ENCODE measurements around the gene CRACR2B. TPM values are rescaled to one million over a fixed set of nuclear protein-coding genes. Genes with fewer than 3 reads are reported as not detected.

CRACR2B gene
- total and polyA plus RNA-seq, 2 donors (not counting 1 experiment from before 2014, with no cell fraction given) = 9.7 to 67.7 TPM

GRCh38 chr11:791658-792534 lies 35.8 kb upstream of the CRACR2B start:
- peak overlapping the region; percentile 3 for H3K4me3 Mint-ChIP-seq
- peaks cover 25 to 40% of the 10 kb centered on the region in 2 donors for H3K4me1 ChIP-seq (ENCODE audit: control insufficient read depth in 2 of 2, insufficient read depth in 2 of 2, low read length in 2 of 2)
- ChIA-PET POLR2A (interaction anchor here (0.6 kb wide), 1 partner anchor 49 kb away, joined by 5 read pairs; no protein-coding TSS in a partner anchor), CTCF (no interaction called here)
- H2AFZ ChIP-seq (ENCODE audit: insufficient read depth, low read depth, low read length, poor library complexity, severe bottlenecking) = no peak overlapping the region
- peaks cover 33% of the 10 kb centered on the region for H3K79me2 ChIP-seq (ENCODE audit: control insufficient read depth, insufficient read depth, low read length)
- H4K20me1 ChIP-seq (ENCODE audit: control insufficient read depth, insufficient read depth, low read length, poor library complexity, severe bottlenecking) = peaks cover 61% of the 10 kb centered on the region
- no peaks in the 10 kb centered on the region for H3K27me3 Mint-ChIP-seq
- DNase-seq (no peak), ATAC-seq (ENCODE audit: low read depth) (no peak)
- H3K4me2 ChIP-seq (replicated peaks; ENCODE audit: low read depth, low read length, poor library complexity, severe bottlenecking) = no peak overlapping the region
- H3K27me3 ChIP-seq (replicated peaks in 1 of 4; ENCODE audit: control extremely low read depth in 1 of 4, control insufficient read depth in 3 of 4, insufficient read depth in 4 of 4, low read length in 3 of 4) = peaks cover 0 to 24% (median 5%) of the 10 kb centered on the region in 4 experiments
- H3K4me3 ChIP-seq (ENCODE audit: control extremely low read depth in 1 of 5, extremely low read depth in 1 of 5, insufficient read depth in 1 of 5, low read depth in 2 of 5, low read length in 4 of 5) = no peak overlapping the region
- TF ChIP-seq EZH2 (IDR thresholded peaks at IDR 0.05; ENCODE audit: borderline replicate concordance, insufficient read depth, low read depth, low read length, poor library complexity, severe bottlenecking) (no peak), CTCF (IDR thresholded peaks at IDR 0.05) (no peak)
- peaks cover 0 to 3% (median 0%) of the 10 kb centered on the region in 3 donors for H3K9me3 ChIP-seq (ENCODE audit: control extremely low read depth in 1 of 3, control insufficient read depth in 2 of 3, insufficient read depth in 1 of 3, low read length in 2 of 3)
- H3K27ac ChIP-seq (ENCODE audit: low read length in 2 of 2) = no peak overlapping the region
- intact Hi-C loops (cut with micrococcal nuclease) = loop anchor here (10.0 kb wide), 1 partner anchor 337 kb away; the partner anchor contains the start of gene PTDSS2
- 98% methylated on average over 41 of the region's 49 CpGs for WGBS (ENCODE audit: insufficient coverage)
- peaks cover 16% of the 10 kb centered on the region for H3K4me1 Mint-ChIP-seq
- H3K9me3 Mint-ChIP-seq (ENCODE audit: insufficient read depth) = no peaks in the 10 kb centered on the region
- H3K27ac Mint-ChIP-seq = no peak overlapping the region
- H3K9ac ChIP-seq (ENCODE audit: low read length) = no peak overlapping the region
- peaks cover 0 to 7% of the 10 kb centered on the region in 2 experiments for H3K36me3 ChIP-seq (replicated peaks in 1 of 2; ENCODE audit: control extremely low read depth in 1 of 2, control insufficient read depth in 1 of 2, extremely low read depth in 1 of 2, insufficient read depth in 2 of 2, low read length in 1 of 2)

- H3K27me3 Mint-ChIP-seq = no peaks in the 10 kb centered on the region
- Histone ChIP-seq H2AFZ (ENCODE audit: insufficient read depth, low read depth, low read length, poor library complexity, severe bottlenecking) (no peak overlapping the region), H3K79me2 (ENCODE audit: control insufficient read depth, insufficient read depth, low read length) (peaks cover 35% of the 10 kb centered on the region), H3K9me3 (ENCODE audit: control extremely low read depth in 1 of 3, control insufficient read depth in 2 of 3, insufficient read depth in 1 of 3, low read length in 2 of 3) (peaks cover 0 to 3% (median 0%) of the 10 kb centered on the region in 3 donors), H3K27me3 (replicated peaks in 1 of 4; ENCODE audit: control extremely low read depth in 1 of 4, control insufficient read depth in 3 of 4, insufficient read depth in 4 of 4, low read length in 3 of 4) (peaks cover 0 to 24% (median 5%) of the 10 kb centered on the region in 4 experiments), H3K4me1 (ENCODE audit: control insufficient read depth in 2 of 2, insufficient read depth in 2 of 2, low read length in 2 of 2) (peaks cover 27 to 45% of the 10 kb centered on the region in 2 donors), H4K20me1 (ENCODE audit: control insufficient read depth, insufficient read depth, low read length, poor library complexity, severe bottlenecking) (peaks cover 63% of the 10 kb centered on the region), H3K4me3 (ENCODE audit: control extremely low read depth in 1 of 5, extremely low read depth in 1 of 5, insufficient read depth in 1 of 5, low read depth in 2 of 5, low read length in 4 of 5) (no peak overlapping the region), H3K9ac (ENCODE audit: low read length) (no peak overlapping the region), H3K4me2 (replicated peaks; ENCODE audit: low read depth, low read length, poor library complexity, severe bottlenecking) (no peak overlapping the region), H3K36me3 (replicated peaks in 1 of 2; ENCODE audit: control extremely low read depth in 1 of 2, control insufficient read depth in 1 of 2, extremely low read depth in 1 of 2, insufficient read depth in 2 of 2, low read length in 1 of 2) (peaks cover 0 to 7% of the 10 kb centered on the region in 2 experiments), H3K27ac (ENCODE audit: low read length in 2 of 2) (no peak overlapping the region)
- H3K4me3 Mint-ChIP-seq = no peak overlapping the region
- WGBS (ENCODE audit: insufficient coverage) = 96% methylated on average over 12 of the region's 15 CpGs
- CTCF ChIA-PET = no interaction called here
- POLR2A ChIA-PET = interaction anchor here (0.7 kb wide), 1 partner anchor 9 kb away, joined by 3 read pairs; no protein-coding TSS in a partner anchor
- no peak overlapping the region for H3K27ac Mint-ChIP-seq
- no peaks in the 10 kb centered on the region for H3K9me3 Mint-ChIP-seq (ENCODE audit: insufficient read depth)
- ATAC-seq (ENCODE audit: low read depth) (no peak), DNase-seq (no peak)
- intact Hi-C loops (cut with micrococcal nuclease) = loop anchor here (10.0 kb wide), 1 partner anchor 338 kb away; the partner anchor contains the start of gene PTDSS2
- H3K4me1 Mint-ChIP-seq = peaks cover 21% of the 10 kb centered on the region
- no peak for TF ChIP-seq EZH2 (IDR thresholded peaks at IDR 0.05; ENCODE audit: borderline replicate concordance, insufficient read depth, low read depth, low read length, poor library complexity, severe bottlenecking)
- no peak for TF ChIP-seq CTCF (IDR thresholded peaks at IDR 0.05)
Measured at GRCh38 chr11:792535-792821, 35.2 kb upstream of the CRACR2B start.
